GM18526 (cell line): ENCODE results near the gene PIAS1.

ENCODE experiments used
- POLR2A ChIP-seq: IDR thresholded peaks from 3 replicates; pipeline ENCODE4 v1.6.1; 2011; ENCODE audit not compliant: insufficient read length; ENCODE audit errors: extremely low read depth

The PIAS1 gene

GRCh38 chr15:68166847-68167246, 112.7 kb downstream of the PIAS1 start:
- TF ChIP-seq POLR2A = no peak

- no peak for TF ChIP-seq POLR2A
Observed at GRCh38 chr15:68173119-68173518, 119.0 kb downstream of the PIAS1 start.

- no peak for TF ChIP-seq POLR2A
Observed at GRCh38 chr15:68175526-68175925, 121.4 kb downstream of the PIAS1 start.

- no peak for TF ChIP-seq POLR2A
Observed at GRCh38 chr15:68176601-68177000, 122.5 kb downstream of the PIAS1 start.

- no peak for TF ChIP-seq POLR2A
Observed at GRCh38 chr15:68177742-68178141, 123.6 kb downstream of the PIAS1 start.

GRCh38 chr15:68183616-68184315, 129.7 kb downstream of the PIAS1 start:
- no peak for TF ChIP-seq POLR2A

- TF ChIP-seq POLR2A = no peak
Observed at GRCh38 chr15:68184616-68185480, 130.7 kb downstream of the PIAS1 start.

- no peak for TF ChIP-seq POLR2A
Observed at GRCh38 chr15:68186671-68187397, 132.7 kb downstream of the PIAS1 start.

GRCh38 chr15:68187559-68187958, 133.4 kb downstream of the PIAS1 start:
- TF ChIP-seq POLR2A = no peak

- no peak for TF ChIP-seq POLR2A
Observed at GRCh38 chr15:68188647-68189046, 134.5 kb downstream of the PIAS1 start.

- no peak for TF ChIP-seq POLR2A
Observed at GRCh38 chr15:68190048-68190447, 135.9 kb downstream of the PIAS1 start.

GRCh38 chr15:68191555-68191954, 137.4 kb downstream of the PIAS1 start:
- TF ChIP-seq POLR2A = no peak

- TF ChIP-seq POLR2A = no peak
Observed at GRCh38 chr15:68192117-68192516, 138.0 kb downstream of the PIAS1 start.

- TF ChIP-seq POLR2A = no peak
Observed at GRCh38 chr15:68192804-68193486, 138.8 kb downstream of the PIAS1 start.
